B cell (primary cell): Measurements from ENCODE around the gene CYP27C1.

ENCODE experiments used
- CTCF ChIP-seq: fragments of 200-600 bp; IDR thresholded peaks from one replicate; pipeline ENCODE4 v1.8.0; 2022; ENCODE audit warnings: antibody characterized with exemption, mild to moderate bottlenecking
- EZH2 ChIP-seq: IDR thresholded peaks from 2 replicates; pipeline ENCODE4 v1.6.1; 2012; ENCODE audit warnings: borderline replicate concordance, low read depth, mild to moderate bottlenecking, moderate library complexity, low read length; ENCODE audit not compliant: insufficient read depth, poor library complexity, severe bottlenecking

GRCh38 chr2:127165539-127165935, 54.6 kb downstream of the CYP27C1 start:
- TF ChIP-seq CTCF (no peak), EZH2 (no peak)
